H9 (cell line): ENCODE results near the gene TRIM39. TPM values are rescaled to one million over a fixed set of nuclear protein-coding genes. Genes with fewer than 3 reads are reported as not detected.

ENCODE experiments used
- DNase-seq: peaks from one replicate; pipeline ENCODE4 v3.0.0-alpha.2; 2017
- H2AFZ ChIP-seq: one replicate; pipeline ENCODE4 v1.6.1; 2013; ENCODE audit warnings: mild to moderate bottlenecking, low read length, control low read depth, moderate library complexity
- H2AK5ac ChIP-seq: 2 replicates; pipeline ENCODE4 v1.6.1; 2013; ENCODE audit warnings: low read length, control low read depth, mixed read lengths; ENCODE audit not compliant: insufficient read length
- H2BK120ac ChIP-seq: one replicate; pipeline ENCODE4 v1.6.1; 2013; ENCODE audit warnings: low read depth, mild to moderate bottlenecking, low read length, control low read depth, inconsistent platforms; ENCODE audit not compliant: poor library complexity, severe bottlenecking
- H2BK12ac ChIP-seq: 2 replicates; pipeline ENCODE4 v1.6.1; 2013; ENCODE audit warnings: low read length, control low read depth, mixed read lengths, low read depth; ENCODE audit not compliant: insufficient read length
- H2BK15ac ChIP-seq: 2 replicates; pipeline ENCODE4 v1.6.1; 2013; ENCODE audit warnings: low read depth, low read length, control low read depth
- H2BK20ac ChIP-seq: one replicate; pipeline ENCODE4 v1.6.1; 2013; ENCODE audit warnings: low read depth, mild to moderate bottlenecking, low read length, control low read depth, inconsistent platforms; ENCODE audit not compliant: poor library complexity, severe bottlenecking
- H2BK5ac ChIP-seq: 2 replicates; pipeline ENCODE4 v1.6.1; 2013; ENCODE audit warnings: low read length, control low read depth, mixed read lengths; ENCODE audit not compliant: insufficient read length
- H3K14ac ChIP-seq: 2 replicates; pipeline ENCODE4 v1.6.1; 2013; ENCODE audit warnings: low read length, control low read depth; ENCODE audit not compliant: insufficient read depth
- H3K18ac ChIP-seq: 2 replicates; pipeline ENCODE4 v1.6.1; 2013; ENCODE audit warnings: low read depth, mild to moderate bottlenecking, mixed read lengths, low read length, control low read depth; ENCODE audit not compliant: insufficient read length
- H3K23ac ChIP-seq: 2 replicates; pipeline ENCODE4 v1.6.1; 2013; ENCODE audit warnings: low read length, control low read depth, mixed read lengths, low read depth; ENCODE audit not compliant: insufficient read length
- H3K23me2 ChIP-seq: 2 replicates; pipeline ENCODE4 v1.6.1; 2013; ENCODE audit warnings: low read depth, mild to moderate bottlenecking, mixed read lengths, low read length, control low read depth; ENCODE audit not compliant: insufficient read length, poor library complexity, severe bottlenecking
- H3K27ac ChIP-seq: 2 replicates; pipeline ENCODE4 v1.5.1; 2013; ENCODE audit warnings: low read length, control low read depth, mixed read lengths, low read depth; ENCODE audit not compliant: insufficient read length
- H3K27me3 ChIP-seq: 2 replicates; pipeline ENCODE4 v1.6.1; 2013; ENCODE audit warnings: low read length, control low read depth, inconsistent platforms; ENCODE audit not compliant: insufficient read depth
- H3K4ac ChIP-seq: 2 replicates; pipeline ENCODE4 v1.6.1; 2013; ENCODE audit warnings: low read depth, mild to moderate bottlenecking, control low read depth, inconsistent platforms, low read length, moderate library complexity
- H3K4me1 ChIP-seq: 2 replicates; pipeline ENCODE4 v1.6.1; 2013; ENCODE audit warnings: low read length, control low read depth, inconsistent platforms; ENCODE audit not compliant: insufficient read depth
- H3K4me2 ChIP-seq: 2 replicates; pipeline ENCODE4 v1.6.1; 2013; ENCODE audit warnings: low read length, control low read depth, mixed read lengths; ENCODE audit not compliant: insufficient read length, insufficient read depth
- H3K56ac ChIP-seq: 2 replicates; pipeline ENCODE4 v1.6.1; 2013; ENCODE audit warnings: low read depth, mild to moderate bottlenecking, mixed read lengths, low read length, control low read depth; ENCODE audit not compliant: insufficient read length
- H3K79me1 ChIP-seq: 2 replicates; pipeline ENCODE4 v1.6.1; 2013; ENCODE audit warnings: low read depth, mild to moderate bottlenecking, moderate library complexity, low read length, control low read depth, inconsistent platforms; ENCODE audit not compliant: insufficient read depth, poor library complexity, severe bottlenecking
- H3K79me2 ChIP-seq: 2 replicates; pipeline ENCODE4 v1.6.1; 2013; ENCODE audit warnings: low read length, control low read depth, inconsistent platforms; ENCODE audit not compliant: insufficient read depth
- H3K9ac ChIP-seq: 2 replicates; pipeline ENCODE4 v1.6.1; 2013; ENCODE audit warnings: low read length, control low read depth, mixed read lengths; ENCODE audit not compliant: insufficient read length; ENCODE audit errors: extremely low read depth
- H3K9me3 ChIP-seq: one replicate; pipeline ENCODE4 v1.6.1; 2013; ENCODE audit warnings: low read depth, low read length, inconsistent platforms; ENCODE audit not compliant: control insufficient read depth
- H3T11ph ChIP-seq: one replicate; pipeline ENCODE4 v1.6.1; 2013; ENCODE audit warnings: mild to moderate bottlenecking, low read length, control low read depth, inconsistent platforms
- H4K20me1 ChIP-seq: one replicate; pipeline ENCODE4 v1.6.1; 2013; ENCODE audit not compliant: control insufficient read depth, insufficient read length, insufficient read depth
- H4K5ac ChIP-seq: 2 replicates; pipeline ENCODE4 v1.6.1; 2013; ENCODE audit warnings: low read depth, mild to moderate bottlenecking, mixed read lengths, low read length, control low read depth; ENCODE audit not compliant: insufficient read length
- H4K8ac ChIP-seq: replicated peaks from 2 replicates; pipeline ENCODE4 v1.6.1; 2013; ENCODE audit warnings: low read length, control low read depth, mixed read lengths, low read depth; ENCODE audit not compliant: insufficient read length
- H4K91ac ChIP-seq: 2 replicates; pipeline ENCODE4 v1.6.1; 2013; ENCODE audit warnings: low read depth, mild to moderate bottlenecking, moderate library complexity, mixed read lengths, low read length, control low read depth; ENCODE audit not compliant: insufficient read length
- H3K27ac Mint-ChIP-seq, 3 experiments: 2 replicates in 2 of 3; 3 replicates in 1 of 3; pipeline ENCODE4 v1.8.0; 2020 to 2021; ENCODE audit warnings: mixed read lengths in 3 of 3, mild to moderate bottlenecking in 1 of 3, moderate library complexity in 1 of 3
- H3K27me3 Mint-ChIP-seq: 2 replicates; pipeline ENCODE4 v1.8.0; 2021; ENCODE audit warnings: low read depth, mild to moderate bottlenecking, moderate library complexity, mixed read lengths
- H3K36me3 Mint-ChIP-seq, 3 experiments: 2 replicates in 2 of 3; 3 replicates in 1 of 3; pipeline ENCODE4 v1.8.0; 2020 to 2021; ENCODE audit warnings: low read depth in 3 of 3, mixed read lengths in 3 of 3; ENCODE audit not compliant: insufficient read depth in 1 of 3
- H3K4me1 Mint-ChIP-seq, 2 experiments: 2 replicates each; pipeline ENCODE4 v1.8.0; 2020; ENCODE audit warnings: mixed read lengths in 2 of 2
- H3K4me3 Mint-ChIP-seq, 2 experiments: 2 replicates in 1 of 2; 3 replicates in 1 of 2; pipeline ENCODE4 v1.8.0; 2020 to 2021; ENCODE audit warnings: mild to moderate bottlenecking in 2 of 2, mixed read lengths in 2 of 2, moderate library complexity in 1 of 2
- H3K9me3 Mint-ChIP-seq, 2 experiments: 2 replicates in 1 of 2; 3 replicates in 1 of 2; pipeline ENCODE4 v1.8.0; 2020; ENCODE audit warnings: mild to moderate bottlenecking in 2 of 2, mixed read lengths in 2 of 2, moderate library complexity in 1 of 2
- WGBS: extraction: QIAGEN DNeasy Blood & Tissue Kit; methylation state at CpG from one replicate; pipeline ENCODE4 v1.1.7; 2013; ENCODE audit warnings: missing lambda C conversion rate, low lambda C conversion rate, mixed read lengths; ENCODE audit not compliant: insufficient read length; ENCODE audit errors: extremely low coverage; 5-methylcytosine and 5-hydroxymethylcytosine counted together
- total RNA-seq: library from RNA; stranded (reverse); gene quantifications from 2 replicates; pipeline ENCODE4 v1.2.1, GENCODE V29; 2021
- TF ChIP-seq, protein P1 (sequence below): fragments of 200-600 bp; sonication (generic); conservative IDR thresholded peaks from 3 replicates; pipeline ENCODE4 v1.8.0; 2021; ENCODE audit warnings: antibody characterized with exemption, mild to moderate bottlenecking

The TRIM39 gene
- total RNA-seq, 1 experiment from 2014 or later, result 26.2 TPM

DNA sequence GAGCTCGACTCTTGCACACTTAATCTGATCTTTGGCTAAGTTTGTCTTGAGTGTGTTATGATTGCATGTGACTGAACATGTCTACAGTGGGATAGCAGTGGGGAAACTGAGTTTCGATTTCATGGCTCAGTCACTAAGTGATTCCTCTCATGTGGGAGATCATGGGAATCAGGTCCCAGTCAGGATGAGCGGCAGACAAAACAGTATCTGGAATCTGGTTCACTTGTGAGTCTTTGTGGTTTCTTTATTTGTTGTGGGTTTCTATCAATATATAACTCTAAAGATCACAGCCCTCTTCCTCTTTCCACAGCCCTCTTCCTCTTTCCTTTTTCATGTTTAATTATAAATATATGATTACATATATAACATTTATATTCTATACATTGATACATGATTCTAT, 22.2 kb downstream of the TRIM39 start:
- no peaks in the 10 kb centered on the region for H3K27me3 ChIP-seq
- no peak overlapping the region for H2BK12ac ChIP-seq
- Mint-ChIP-seq H3K4me1 (peaks cover 10% of the 10 kb centered on the region in 2 experiments), H3K36me3 (peaks cover 2 to 19% (median 14%) of the 10 kb centered on the region in 3 experiments), H3K27me3 (peaks cover 4% of the 10 kb centered on the region), H3K27ac (no peak overlapping the region), H3K4me3 (no peak overlapping the region), H3K9me3 (no peaks in the 10 kb centered on the region)
- no peak overlapping the region for H3T11ph ChIP-seq
- H3K9me3 ChIP-seq, result no peaks in the 10 kb centered on the region
- H3K18ac ChIP-seq, result no peak overlapping the region
- no peak overlapping the region for H3K23ac ChIP-seq
- no peak overlapping the region for H2BK5ac ChIP-seq
- no peak overlapping the region for H3K4ac ChIP-seq
- DNase-seq, result no peak
- H4K8ac ChIP-seq, result no peak overlapping the region
- no peaks in the 10 kb centered on the region for H3K79me2 ChIP-seq
- H3K56ac ChIP-seq, result no peak overlapping the region
- no peak overlapping the region for H2BK20ac ChIP-seq
- no CpG with 5 or more reads among the region's 3 CpGs for WGBS
- no peak overlapping the region for H4K5ac ChIP-seq
- no peak overlapping the region for H3K14ac ChIP-seq
- H4K20me1 ChIP-seq, result no peaks in the 10 kb centered on the region
- no peak overlapping the region for H2BK120ac ChIP-seq
- no peak overlapping the region for H2BK15ac ChIP-seq
- no peak overlapping the region for H3K27ac ChIP-seq
- H2AK5ac ChIP-seq, result no peak overlapping the region
- no peak overlapping the region for H2AFZ ChIP-seq
- no peak overlapping the region for H3K9ac ChIP-seq
- no peaks in the 10 kb centered on the region for H3K23me2 ChIP-seq
- TF ChIP-seq, protein P1, sequence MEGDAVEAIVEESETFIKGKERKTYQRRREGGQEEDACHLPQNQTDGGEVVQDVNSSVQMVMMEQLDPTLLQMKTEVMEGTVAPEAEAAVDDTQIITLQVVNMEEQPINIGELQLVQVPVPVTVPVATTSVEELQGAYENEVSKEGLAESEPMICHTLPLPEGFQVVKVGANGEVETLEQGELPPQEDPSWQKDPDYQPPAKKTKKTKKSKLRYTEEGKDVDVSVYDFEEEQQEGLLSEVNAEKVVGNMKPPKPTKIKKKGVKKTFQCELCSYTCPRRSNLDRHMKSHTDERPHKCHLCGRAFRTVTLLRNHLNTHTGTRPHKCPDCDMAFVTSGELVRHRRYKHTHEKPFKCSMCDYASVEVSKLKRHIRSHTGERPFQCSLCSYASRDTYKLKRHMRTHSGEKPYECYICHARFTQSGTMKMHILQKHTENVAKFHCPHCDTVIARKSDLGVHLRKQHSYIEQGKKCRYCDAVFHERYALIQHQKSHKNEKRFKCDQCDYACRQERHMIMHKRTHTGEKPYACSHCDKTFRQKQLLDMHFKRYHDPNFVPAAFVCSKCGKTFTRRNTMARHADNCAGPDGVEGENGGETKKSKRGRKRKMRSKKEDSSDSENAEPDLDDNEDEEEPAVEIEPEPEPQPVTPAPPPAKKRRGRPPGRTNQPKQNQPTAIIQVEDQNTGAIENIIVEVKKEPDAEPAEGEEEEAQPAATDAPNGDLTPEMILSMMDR, result no peak
- no peaks in the 10 kb centered on the region for H3K4me1 ChIP-seq
- no peaks in the 10 kb centered on the region for H3K79me1 ChIP-seq
- no peak overlapping the region for H3K4me2 ChIP-seq
- no peak overlapping the region for H4K91ac ChIP-seq
